HEK293 (cell line): Measurements from ENCODE around the gene STX10.

Experiments used
- GFI1B ChIP-seq: fragments of 450-650 bp; formaldehyde crosslinking; IDR thresholded peaks from 2 replicates; pipeline ENCODE4 v1.5.1; 2016; ENCODE audit warnings: missing biosample characterization, missing genetic modification characterization
- GLI4 ChIP-seq: fragments of 450-650 bp; formaldehyde crosslinking; IDR thresholded peaks from 2 replicates; pipeline ENCODE4 v1.5.1; 2016; ENCODE audit warnings: missing biosample characterization, missing genetic modification characterization
- HIC1 ChIP-seq: fragments of 450-650 bp; formaldehyde crosslinking; IDR thresholded peaks from 2 replicates; pipeline ENCODE4 v1.5.1; 2016; ENCODE audit warnings: missing biosample characterization, missing genetic modification characterization
- HOXA7 ChIP-seq: sonication (generic); formaldehyde crosslinking; IDR thresholded peaks from 2 replicates; pipeline ENCODE4 v1.8.1; 2022; ENCODE audit warnings: missing genetic modification reagents, borderline replicate concordance
- KLF10 ChIP-seq: fragments of 450-650 bp; IDR thresholded peaks from 2 replicates; pipeline ENCODE4 v1.5.1; 2018; ENCODE audit warnings: missing biosample characterization, mild to moderate bottlenecking, missing genetic modification characterization
- MZF1 ChIP-seq: fragments of 450-650 bp; formaldehyde crosslinking; IDR thresholded peaks from 2 replicates; pipeline ENCODE4 v1.5.1; 2017; ENCODE audit warnings: missing biosample characterization, missing genetic modification characterization, borderline replicate concordance
- REPIN1 ChIP-seq: fragments of 450-650 bp; formaldehyde crosslinking; IDR thresholded peaks from 2 replicates; pipeline ENCODE4 v1.5.1; 2017; ENCODE audit warnings: missing biosample characterization, missing genetic modification characterization, low read depth
- YY1 ChIP-seq: fragments of 450-650 bp; formaldehyde crosslinking; IDR thresholded peaks from 2 replicates; pipeline ENCODE4 v1.5.1; 2018; ENCODE audit warnings: missing biosample characterization, missing genetic modification characterization
- YY2 ChIP-seq: fragments of 450-650 bp; formaldehyde crosslinking; IDR thresholded peaks from 2 replicates; pipeline ENCODE4 v1.5.1; 2016; ENCODE audit warnings: missing biosample characterization, missing genetic modification characterization
- ZBTB11 ChIP-seq: fragments of 450-650 bp; formaldehyde crosslinking; conservative IDR thresholded peaks from 2 replicates; pipeline ENCODE4 v1.5.1; 2016; ENCODE audit warnings: low read depth, missing biosample characterization, missing genetic modification characterization
- ZBTB48 ChIP-seq: fragments of 450-650 bp; formaldehyde crosslinking; IDR thresholded peaks from 2 replicates; pipeline ENCODE4 v1.5.1; 2016; ENCODE audit warnings: missing biosample characterization, missing genetic modification characterization
- ZFHX2 ChIP-seq: fragments of 450-650 bp; formaldehyde crosslinking; conservative IDR thresholded peaks from 2 replicates; pipeline ENCODE4 v1.5.1; 2016; ENCODE audit warnings: missing biosample characterization, missing genetic modification characterization
- ZNF155 ChIP-seq: fragments of 450-650 bp; formaldehyde crosslinking; IDR thresholded peaks from 2 replicates; pipeline ENCODE4 v1.5.1; 2016; ENCODE audit warnings: missing biosample characterization, missing genetic modification characterization
- ZNF175 ChIP-seq: fragments of 450-650 bp; formaldehyde crosslinking; IDR thresholded peaks from 2 replicates; pipeline ENCODE4 v1.5.1; 2016; ENCODE audit warnings: missing biosample characterization, missing genetic modification characterization
- ZNF184 ChIP-seq: fragments of 450-650 bp; IDR thresholded peaks from 2 replicates; pipeline ENCODE4 v1.5.1; 2018; ENCODE audit warnings: missing biosample characterization, mild to moderate bottlenecking, missing genetic modification characterization
- ZNF2 ChIP-seq: fragments of 450-650 bp; formaldehyde crosslinking; IDR thresholded peaks from 2 replicates; pipeline ENCODE4 v1.5.1; 2016; ENCODE audit warnings: missing biosample characterization, missing genetic modification characterization
- ZNF211 ChIP-seq: fragments of 450-650 bp; formaldehyde crosslinking; IDR thresholded peaks from 2 replicates; pipeline ENCODE4 v1.5.1; 2016; ENCODE audit warnings: low read depth, missing biosample characterization, missing genetic modification characterization
- ZNF214 ChIP-seq: fragments of 450-650 bp; formaldehyde crosslinking; IDR thresholded peaks from 2 replicates; pipeline ENCODE4 v1.5.1; 2017; ENCODE audit warnings: missing biosample characterization, mild to moderate bottlenecking, missing genetic modification characterization, borderline replicate concordance
- ZNF302 ChIP-seq: fragments of 450-650 bp; formaldehyde crosslinking; IDR thresholded peaks from 2 replicates; pipeline ENCODE4 v1.5.1; 2016; ENCODE audit warnings: missing biosample characterization, missing genetic modification characterization, low read depth
- ZNF37A ChIP-seq: fragments of 450-650 bp; IDR thresholded peaks from 2 replicates; pipeline ENCODE4 v1.5.1; 2018; ENCODE audit warnings: missing biosample characterization, missing genetic modification characterization
- ZNF398 ChIP-seq: fragments of 450-650 bp; formaldehyde crosslinking; IDR thresholded peaks from 2 replicates; pipeline ENCODE4 v1.5.1; 2017; ENCODE audit warnings: missing biosample characterization, missing genetic modification characterization
- ZNF416 ChIP-seq: fragments of 450-650 bp; formaldehyde crosslinking; IDR thresholded peaks from 2 replicates; pipeline ENCODE4 v1.5.1; 2016; ENCODE audit warnings: missing biosample characterization, missing genetic modification characterization
- ZNF521 ChIP-seq: fragments of 450-650 bp; formaldehyde crosslinking; IDR thresholded peaks from 2 replicates; pipeline ENCODE4 v1.5.1; 2017; ENCODE audit warnings: missing biosample characterization, mild to moderate bottlenecking, missing genetic modification characterization
- ZNF530 ChIP-seq: fragments of 450-650 bp; formaldehyde crosslinking; IDR thresholded peaks from 2 replicates; pipeline ENCODE4 v1.5.1; 2016; ENCODE audit warnings: low read depth, missing biosample characterization, missing genetic modification characterization
- ZNF548 ChIP-seq: fragments of 450-650 bp; formaldehyde crosslinking; IDR thresholded peaks from 2 replicates; pipeline ENCODE4 v1.5.1; 2016; ENCODE audit warnings: missing biosample characterization, missing genetic modification characterization
- ZNF585B ChIP-seq: fragments of 450-650 bp; formaldehyde crosslinking; IDR thresholded peaks from 2 replicates; pipeline ENCODE4 v1.5.1; 2016; ENCODE audit warnings: missing biosample characterization, missing genetic modification characterization
- ZNF596 ChIP-seq: fragments of 450-650 bp; IDR thresholded peaks from 2 replicates; pipeline ENCODE4 v1.5.0; 2018; ENCODE audit warnings: missing biosample characterization, mild to moderate bottlenecking, missing genetic modification characterization, moderate library complexity
- ZNF600 ChIP-seq: fragments of 450-650 bp; formaldehyde crosslinking; IDR thresholded peaks from 2 replicates; pipeline ENCODE4 v1.5.1; 2016; ENCODE audit warnings: missing biosample characterization, missing genetic modification characterization
- ZNF664 ChIP-seq: fragments of 450-650 bp; formaldehyde crosslinking; IDR thresholded peaks from 2 replicates; pipeline ENCODE4 v1.5.1; 2016; ENCODE audit warnings: missing biosample characterization, missing genetic modification characterization
- ZNF785 ChIP-seq: fragments of 450-650 bp; formaldehyde crosslinking; IDR thresholded peaks from 2 replicates; pipeline ENCODE4 v1.5.1; 2016; ENCODE audit warnings: missing biosample characterization, missing genetic modification characterization
- ZNF792 ChIP-seq: fragments of 450-650 bp; formaldehyde crosslinking; IDR thresholded peaks from 2 replicates; pipeline ENCODE4 v1.5.1; 2016; ENCODE audit warnings: missing biosample characterization, missing genetic modification characterization
- ZSCAN4 ChIP-seq: fragments of 450-650 bp; formaldehyde crosslinking; IDR thresholded peaks from 2 replicates; pipeline ENCODE4 v1.5.1; 2017; ENCODE audit warnings: missing biosample characterization, missing genetic modification characterization
- ZXDB ChIP-seq: fragments of 450-650 bp; formaldehyde crosslinking; IDR thresholded peaks from 2 replicates; pipeline ENCODE4 v1.5.1; 2016; ENCODE audit warnings: missing biosample characterization, missing genetic modification characterization

STX10 gene

GRCh38 chr19:13117772-13118423, 32.3 kb downstream of the STX10 start, which contains the start of gene NACC1 (continued):
- TF ChIP-seq ZBTB11 (tag by site-specific recombination): peak; percentile 77
- peak; percentile 97 for TF ChIP-seq KLF10 (tag by site-specific recombination)
- TF ChIP-seq ZNF596 (tag by site-specific recombination): no peak
- TF ChIP-seq ZFHX2 (tag by site-specific recombination): peak; percentile 27
- TF ChIP-seq HIC1 (tag by site-specific recombination): no peak
- TF ChIP-seq ZNF214 (tag by site-specific recombination): no peak
- no peak for TF ChIP-seq HOXA7
- TF ChIP-seq ZNF785 (tag by site-specific recombination): no peak
- TF ChIP-seq ZNF416 (tag by site-specific recombination): no peak
- TF ChIP-seq ZXDB (tag by site-specific recombination): peak; percentile 85
- no peak for TF ChIP-seq ZNF530
- TF ChIP-seq ZNF792: no peak
- TF ChIP-seq GLI4: no peak
- TF ChIP-seq ZNF521: no peak
- no peak for TF ChIP-seq GFI1B (tag by site-specific recombination)
- TF ChIP-seq ZNF548: no peak
- peak; percentile 88 for TF ChIP-seq ZNF184 (tag by site-specific recombination)
- TF ChIP-seq ZNF585B: no peak
- no peak for TF ChIP-seq ZSCAN4 (tag by site-specific recombination)
- TF ChIP-seq ZNF37A (tag by site-specific recombination): no peak
- TF ChIP-seq ZNF600: no peak
- TF ChIP-seq YY1 (tag by site-specific recombination): peak; percentile 34; the same call in 1 of the 2 replicates
- TF ChIP-seq ZNF211 (tag by site-specific recombination): no peak
- no peak for TF ChIP-seq ZNF664 (tag by site-specific recombination)
- TF ChIP-seq REPIN1 (tag by site-specific recombination): no peak
- no peak for TF ChIP-seq ZNF2 (tag by site-specific recombination)
- TF ChIP-seq ZNF302 (tag by site-specific recombination): no peak
- no peak for TF ChIP-seq ZNF398 (tag by site-specific recombination)
- TF ChIP-seq MZF1 (tag by site-specific recombination): peak; percentile 75; the same call in 1 of the 2 replicates
- TF ChIP-seq ZNF175 (tag by site-specific recombination): no peak
- no peak for TF ChIP-seq ZNF155 (tag by site-specific recombination)
- no peak for TF ChIP-seq ZBTB48 (tag by site-specific recombination)
- TF ChIP-seq YY2 (tag by site-specific recombination): no peak
